Cardiac muscle cell (in vitro differentiated cells and primary cell): ENCODE measurements around the gene CNIH3. TPM values are rescaled to one million over a fixed set of nuclear protein-coding genes. Genes with fewer than 3 reads are reported as not detected.

Experiments
- DNase-seq, 2 donors: peaks; one replicate each; pipeline versions ENCODE4 v3.0.0 to v3.0.0-alpha.2; 2010 to 2017; ENCODE audit warnings: low read depth in 1 of 2, low spot score in 1 of 2
- H3K27ac ChIP-seq: fragments of 200-600 bp; sonication (generic); 2 replicates; pipeline ENCODE4 v1.5.1; 2016
- H3K27me3 ChIP-seq: fragments of 200-600 bp; sonication (generic); 2 replicates; pipeline ENCODE4 v1.6.0; 2016; ENCODE audit warnings: control low read depth
- H3K36me3 ChIP-seq: fragments of 200-600 bp; sonication (generic); 2 replicates; pipeline ENCODE4 v1.5.1; 2016; ENCODE audit warnings: control low read depth
- H3K4me1 ChIP-seq: fragments of 200-600 bp; sonication (generic); 2 replicates; pipeline ENCODE4 v1.8.1; 2017; ENCODE audit warnings: low read depth, mild to moderate bottlenecking, mixed run types
- H3K4me3 ChIP-seq: fragments of 200-600 bp; sonication (generic); 2 replicates; pipeline ENCODE4 v1.5.1; 2016; ENCODE audit warnings: mild to moderate bottlenecking
- H3K9me3 ChIP-seq: fragments of 200-600 bp; sonication (generic); 2 replicates; pipeline ENCODE4 v1.5.1; 2017; ENCODE audit warnings: low read depth, mild to moderate bottlenecking, control low read depth
- CTCF ChIP-seq: IDR thresholded peaks from 2 replicates; pipeline ENCODE4 v1.5.1; 2012; ENCODE audit warnings: low read depth, mild to moderate bottlenecking, low read length
- polyA plus RNA-seq: library from polyadenylated mRNA; unstranded; fragments of >200 nt; fragmentation: Nextera tagmentation; extraction: Ambion mirVana; gene quantifications from 2 replicates; pipeline ENCODE4 v1.2.1, GENCODE V29; 2016
- total RNA-seq: library from RNA; depleted of rRNA; stranded (reverse); fragments of >200 nt; gene quantifications from 2 replicates; pipeline ENCODE4 v1.2.3, GENCODE V29; 2016

Gene CNIH3
- total and polyA plus RNA-seq, 2 experiments from 2014 or later, result 3.2 to 4.2 TPM

DNA sequence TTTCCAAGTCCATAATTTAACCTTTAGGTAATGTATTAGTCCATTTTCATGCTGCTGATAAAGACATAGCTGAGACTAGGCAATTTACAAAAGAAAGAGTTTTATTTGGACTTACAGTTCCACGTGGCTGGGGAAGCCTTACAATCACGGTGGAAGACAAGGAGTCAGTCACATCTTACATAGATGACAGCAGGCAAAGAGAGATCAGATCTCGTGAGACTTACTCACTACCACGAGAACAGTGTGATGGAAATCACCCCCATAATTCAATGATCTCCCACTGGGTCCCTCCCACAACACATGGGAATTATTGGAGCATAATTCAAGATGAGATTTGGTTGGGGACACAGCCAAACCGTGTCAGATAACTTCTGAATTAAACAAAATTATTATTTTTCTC lies 44.0 kb downstream of the CNIH3 start:
- H3K27me3 ChIP-seq, result no peaks in the 10 kb centered on the region
- peaks cover 11% of the 10 kb centered on the region for H3K4me1 ChIP-seq
- H3K4me3 ChIP-seq, result no peak overlapping the region
- no peak for DNase-seq
- H3K9me3 ChIP-seq, result no peaks in the 10 kb centered on the region
- H3K36me3 ChIP-seq, result no peaks in the 10 kb centered on the region
- no peak for TF ChIP-seq CTCF
- H3K27ac ChIP-seq, result no peak overlapping the region

DNA sequence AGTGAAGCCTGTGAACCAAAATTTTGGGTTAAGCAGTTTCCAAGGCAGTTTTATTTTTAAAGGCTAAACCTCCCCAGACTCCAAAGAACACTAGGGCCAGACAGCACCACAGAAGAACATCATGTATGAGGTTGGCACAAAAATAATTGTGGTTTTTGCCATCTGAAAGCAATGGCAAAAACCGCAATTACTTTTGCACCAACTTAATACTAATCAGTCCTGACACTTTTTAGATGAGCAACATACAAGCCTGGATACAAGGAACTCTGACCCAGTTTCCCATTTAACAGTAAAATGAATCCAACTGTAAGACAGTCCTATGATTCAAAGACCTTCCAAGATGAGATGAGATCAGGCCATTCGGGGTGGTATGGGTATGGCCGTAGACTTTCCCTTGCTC lies 46.8 kb downstream of the CNIH3 start:
- no peaks in the 10 kb centered on the region for H3K36me3 ChIP-seq
- H3K27me3 ChIP-seq, result no peaks in the 10 kb centered on the region
- H3K4me3 ChIP-seq, result no peak overlapping the region
- no peak overlapping the region for H3K27ac ChIP-seq
- H3K9me3 ChIP-seq, result no peaks in the 10 kb centered on the region
- no peak for TF ChIP-seq CTCF
- DNase-seq, result no peak
- peaks cover 11% of the 10 kb centered on the region for H3K4me1 ChIP-seq

DNA sequence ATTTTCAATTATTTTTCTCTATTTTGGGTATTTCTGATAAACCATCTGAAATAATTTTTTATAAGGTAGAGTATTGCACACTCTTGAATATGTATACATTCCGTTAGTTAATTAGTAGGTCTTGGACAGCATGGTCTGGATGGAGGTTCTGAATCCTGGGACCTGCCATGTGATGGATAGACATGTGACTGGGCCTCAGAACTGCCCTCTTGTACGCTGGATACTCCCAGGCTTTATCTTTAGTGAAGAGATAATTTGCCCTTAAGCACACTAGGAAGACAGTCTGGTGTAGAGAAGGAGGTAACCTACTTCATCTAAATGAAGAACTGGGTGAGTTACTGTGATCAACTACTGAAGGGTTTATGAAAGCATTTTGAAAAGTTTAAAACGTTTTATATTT lies 48.9 kb downstream of the CNIH3 start:
- Histone ChIP-seq H3K4me3 (no peak overlapping the region), H3K4me1 (no peaks in the 10 kb centered on the region), H3K36me3 (no peaks in the 10 kb centered on the region), H3K27me3 (no peaks in the 10 kb centered on the region), H3K9me3 (no peaks in the 10 kb centered on the region), H3K27ac (no peak overlapping the region)
- no peak for DNase-seq
- TF ChIP-seq CTCF, result no peak

DNA sequence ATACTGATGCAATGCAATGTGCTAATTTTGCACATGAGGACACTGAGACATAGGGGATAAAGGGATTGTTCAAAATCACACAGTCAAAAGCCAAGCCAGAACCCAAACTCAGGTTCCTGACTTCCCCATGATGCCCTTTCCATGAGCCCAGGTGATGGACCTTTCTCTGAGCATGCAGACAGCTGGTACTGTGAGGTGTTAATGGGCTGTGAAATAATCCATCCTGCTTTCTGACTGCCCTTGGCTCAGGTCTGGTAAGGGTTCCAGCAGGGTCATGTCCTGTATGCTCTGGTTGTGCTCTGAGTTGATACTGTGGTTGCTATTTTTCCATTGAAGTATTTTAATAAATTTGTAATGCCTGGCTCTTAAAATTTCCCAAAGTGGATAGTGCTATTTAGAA lies 50.0 kb downstream of the CNIH3 start:
- Histone ChIP-seq H3K27me3 (no peaks in the 10 kb centered on the region), H3K36me3 (no peaks in the 10 kb centered on the region), H3K4me1 (no peaks in the 10 kb centered on the region), H3K27ac (no peak overlapping the region), H3K9me3 (no peaks in the 10 kb centered on the region), H3K4me3 (no peak overlapping the region)
- DNase-seq, result no peak
- TF ChIP-seq CTCF, result no peak

DNA sequence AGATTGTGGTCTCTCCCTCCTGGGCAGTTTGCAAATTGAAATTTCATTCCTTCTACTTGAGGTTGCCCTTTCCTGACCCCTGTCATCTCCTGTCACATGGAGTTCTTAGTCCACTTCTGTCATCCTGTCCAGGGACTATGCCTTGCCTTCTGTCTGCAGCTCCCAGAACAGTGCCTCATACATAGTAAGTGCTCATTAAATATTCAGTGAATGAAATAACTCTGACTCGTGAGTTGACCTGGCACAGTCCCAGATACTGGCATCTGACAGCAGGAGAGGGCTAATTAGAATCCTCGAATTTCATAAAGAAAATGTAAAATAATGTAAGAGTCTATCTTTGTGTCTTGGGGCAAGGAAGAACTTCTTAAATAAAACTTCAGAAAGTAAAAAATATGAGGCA lies 50.8 kb downstream of the CNIH3 start:
- Histone ChIP-seq H3K4me1 (no peaks in the 10 kb centered on the region), H3K4me3 (no peak overlapping the region), H3K9me3 (no peaks in the 10 kb centered on the region), H3K27ac (no peak overlapping the region), H3K36me3 (no peaks in the 10 kb centered on the region), H3K27me3 (no peaks in the 10 kb centered on the region)
- TF ChIP-seq CTCF, result no peak
- DNase-seq, result no peak

- Histone ChIP-seq H3K27me3 (no peaks in the 10 kb centered on the region), H3K27ac (no peak overlapping the region), H3K4me1 (peaks cover 11% of the 10 kb centered on the region), H3K4me3 (no peak overlapping the region), H3K36me3 (no peaks in the 10 kb centered on the region), H3K9me3 (no peaks in the 10 kb centered on the region)
- no peak for DNase-seq
- no peak for TF ChIP-seq CTCF
These were observed 52.9 kb downstream of the CNIH3 start for GRCh38 chr1:224668984-224669383.
